ENCODE data around the gene FBXO9.

GRCh38 chr6:53026526-53026925 is 38.7 kb upstream of the FBXO9 start:
- no peak for TF ChIP-seq POLR2A (IDR thresholded peaks at IDR 0.05)
- TF ChIP-seq, protein P1, sequence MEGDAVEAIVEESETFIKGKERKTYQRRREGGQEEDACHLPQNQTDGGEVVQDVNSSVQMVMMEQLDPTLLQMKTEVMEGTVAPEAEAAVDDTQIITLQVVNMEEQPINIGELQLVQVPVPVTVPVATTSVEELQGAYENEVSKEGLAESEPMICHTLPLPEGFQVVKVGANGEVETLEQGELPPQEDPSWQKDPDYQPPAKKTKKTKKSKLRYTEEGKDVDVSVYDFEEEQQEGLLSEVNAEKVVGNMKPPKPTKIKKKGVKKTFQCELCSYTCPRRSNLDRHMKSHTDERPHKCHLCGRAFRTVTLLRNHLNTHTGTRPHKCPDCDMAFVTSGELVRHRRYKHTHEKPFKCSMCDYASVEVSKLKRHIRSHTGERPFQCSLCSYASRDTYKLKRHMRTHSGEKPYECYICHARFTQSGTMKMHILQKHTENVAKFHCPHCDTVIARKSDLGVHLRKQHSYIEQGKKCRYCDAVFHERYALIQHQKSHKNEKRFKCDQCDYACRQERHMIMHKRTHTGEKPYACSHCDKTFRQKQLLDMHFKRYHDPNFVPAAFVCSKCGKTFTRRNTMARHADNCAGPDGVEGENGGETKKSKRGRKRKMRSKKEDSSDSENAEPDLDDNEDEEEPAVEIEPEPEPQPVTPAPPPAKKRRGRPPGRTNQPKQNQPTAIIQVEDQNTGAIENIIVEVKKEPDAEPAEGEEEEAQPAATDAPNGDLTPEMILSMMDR (IDR thresholded peaks at IDR 0.05) = no peak
